K562 (cell line): ENCODE results near the gene GAB2. TPM values are rescaled to one million over a fixed set of nuclear protein-coding genes. Genes with fewer than 3 reads are reported as not detected.

ENCODE experiments used
- BCL6 ChIP-seq: fragments of 250-450 bp; sonication (Bioruptor Pico); IDR thresholded peaks from 2 replicates; pipeline ENCODE4 v1.4.0; 2020
- CLOCK ChIP-seq: fragments of 250-450 bp; sonication (Bioruptor Pico); IDR thresholded peaks from 2 replicates; pipeline ENCODE4 v1.4.0; 2020; ENCODE audit warnings: mild to moderate bottlenecking, moderate library complexity, borderline replicate concordance
- ETS2 ChIP-seq: IDR thresholded peaks from 2 replicates; pipeline ENCODE4 v1.6.1; 2016; ENCODE audit warnings: borderline replicate concordance, missing genetic modification characterization, mild to moderate bottlenecking, moderate library complexity, missing compliant biosample characterization; ENCODE audit not compliant: poor library complexity, severe bottlenecking
- NKRF ChIP-seq: fragments of 450-650 bp; IDR thresholded peaks from 2 replicates; pipeline ENCODE4 v1.6.1; 2016; ENCODE audit warnings: borderline replicate concordance
- POLR2G ChIP-seq: fragments of 200-400 bp; formaldehyde crosslinking; IDR thresholded peaks from 2 replicates; pipeline ENCODE4 v1.6.1; 2017; ENCODE audit warnings: low read depth, mild to moderate bottlenecking, antibody characterized with exemption, low read length, moderate library complexity
- SRF ChIP-seq, 2 experiments: fragments of 250-450, 450-650 bp in 1 of 2; sonication (Bioruptor Pico) in 1 of 2; sonication (generic) in 1 of 2; formaldehyde crosslinking; IDR thresholded peaks; 2 replicates each; pipeline versions ENCODE4 v1.5.0 to v1.5.1; 2020 to 2022; ENCODE audit warnings: mild to moderate bottlenecking in 1 of 2, missing genetic modification reagents in 1 of 2
- XRCC5 ChIP-seq: fragments of 200-400 bp; formaldehyde crosslinking; IDR thresholded peaks from 2 replicates; pipeline ENCODE4 v1.6.1; 2017; ENCODE audit warnings: low read depth, mild to moderate bottlenecking, low read length
- polyA plus RNA-seq, 8 experiments: library from polyadenylated mRNA; depleted of rRNA in 4 of 8; stranded (reverse) in 5 of 8; unstranded in 3 of 8; fragments of >200 nt; fragmentation: Nextera tagmentation in 2 of 8; fragmentation: Illumina TruSeq in 1 of 8; extraction: Ambion mirVana in 2 of 8; extraction: Trizol in 1 of 8; gene quantifications; 2 replicates each; pipeline versions ENCODE4 v1.2.1 to v1.2.3, GENCODE V29; 2011 to 2014; ENCODE audit warnings: inconsistent platforms in 1 of 8, missing spikeins in 1 of 8
- total RNA-seq, 7 experiments: library from RNA; depleted of rRNA in 6 of 7; stranded (reverse); fragments of >200 nt in 6 of 7; fragmentation: Illumina TruSeq in 2 of 7; extraction: Trizol in 2 of 7; gene quantifications; 2 replicates each; pipeline versions ENCODE4 v1.2.1 to v1.2.3, GENCODE V29; 2011 to 2021; ENCODE audit warnings: low replicate concordance in 1 of 7
- TF ChIP-seq, protein P1 (sequence below): fragments of 250-450 bp; sonication (Bioruptor Pico); IDR thresholded peaks from 2 replicates; pipeline ENCODE4 v1.5.0; 2020; ENCODE audit warnings: mild to moderate bottlenecking
- TF ChIP-seq, protein P2 (sequence below): fragments of 250-450 bp; sonication (Bioruptor Pico); IDR thresholded peaks from 2 replicates; pipeline ENCODE4 v1.8.0; 2021; ENCODE audit warnings: mild to moderate bottlenecking, moderate library complexity

GAB2 gene
- total and polyA plus RNA-seq, 9 of the 15 experiments (the other 6 are each of a cell fraction or from before 2014, with no cell fraction given): 2.3 to 35.2 (median 16.1) TPM

- TF ChIP-seq CLOCK (CRISPR knock-in tag) (no peak), NKRF (no peak), SRF (CRISPR knock-in tag; IDR thresholded peaks at IDR 0.05) (no peak), XRCC5 (no peak), ETS2 (tag) (no peak), POLR2G (no peak), BCL6 (no peak)
- TF ChIP-seq, protein P1, sequence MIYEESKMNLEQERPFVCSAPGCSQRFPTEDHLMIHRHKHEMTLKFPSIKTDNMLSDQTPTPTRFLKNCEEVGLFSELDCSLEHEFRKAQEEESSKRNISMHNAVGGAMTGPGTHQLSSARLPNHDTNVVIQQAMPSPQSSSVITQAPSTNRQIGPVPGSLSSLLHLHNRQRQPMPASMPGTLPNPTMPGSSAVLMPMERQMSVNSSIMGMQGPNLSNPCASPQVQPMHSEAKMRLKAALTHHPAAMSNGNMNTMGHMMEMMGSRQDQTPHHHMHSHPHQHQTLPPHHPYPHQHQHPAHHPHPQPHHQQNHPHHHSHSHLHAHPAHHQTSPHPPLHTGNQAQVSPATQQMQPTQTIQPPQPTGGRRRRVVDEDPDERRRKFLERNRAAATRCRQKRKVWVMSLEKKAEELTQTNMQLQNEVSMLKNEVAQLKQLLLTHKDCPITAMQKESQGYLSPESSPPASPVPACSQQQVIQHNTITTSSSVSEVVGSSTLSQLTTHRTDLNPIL (CRISPR knock-in tag): no peak
- TF ChIP-seq, protein P2, sequence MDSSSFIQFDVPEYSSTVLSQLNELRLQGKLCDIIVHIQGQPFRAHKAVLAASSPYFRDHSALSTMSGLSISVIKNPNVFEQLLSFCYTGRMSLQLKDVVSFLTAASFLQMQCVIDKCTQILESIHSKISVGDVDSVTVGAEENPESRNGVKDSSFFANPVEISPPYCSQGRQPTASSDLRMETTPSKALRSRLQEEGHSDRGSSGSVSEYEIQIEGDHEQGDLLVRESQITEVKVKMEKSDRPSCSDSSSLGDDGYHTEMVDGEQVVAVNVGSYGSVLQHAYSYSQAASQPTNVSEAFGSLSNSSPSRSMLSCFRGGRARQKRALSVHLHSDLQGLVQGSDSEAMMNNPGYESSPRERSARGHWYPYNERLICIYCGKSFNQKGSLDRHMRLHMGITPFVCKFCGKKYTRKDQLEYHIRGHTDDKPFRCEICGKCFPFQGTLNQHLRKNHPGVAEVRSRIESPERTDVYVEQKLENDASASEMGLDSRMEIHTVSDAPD (CRISPR knock-in tag): no peak
Observed at GRCh38 chr11:78312712-78313111, 104.9 kb downstream of the GAB2 start (continued).
